ENCODE measurements around the gene ARHGAP22.

Gene ARHGAP22

DNA sequence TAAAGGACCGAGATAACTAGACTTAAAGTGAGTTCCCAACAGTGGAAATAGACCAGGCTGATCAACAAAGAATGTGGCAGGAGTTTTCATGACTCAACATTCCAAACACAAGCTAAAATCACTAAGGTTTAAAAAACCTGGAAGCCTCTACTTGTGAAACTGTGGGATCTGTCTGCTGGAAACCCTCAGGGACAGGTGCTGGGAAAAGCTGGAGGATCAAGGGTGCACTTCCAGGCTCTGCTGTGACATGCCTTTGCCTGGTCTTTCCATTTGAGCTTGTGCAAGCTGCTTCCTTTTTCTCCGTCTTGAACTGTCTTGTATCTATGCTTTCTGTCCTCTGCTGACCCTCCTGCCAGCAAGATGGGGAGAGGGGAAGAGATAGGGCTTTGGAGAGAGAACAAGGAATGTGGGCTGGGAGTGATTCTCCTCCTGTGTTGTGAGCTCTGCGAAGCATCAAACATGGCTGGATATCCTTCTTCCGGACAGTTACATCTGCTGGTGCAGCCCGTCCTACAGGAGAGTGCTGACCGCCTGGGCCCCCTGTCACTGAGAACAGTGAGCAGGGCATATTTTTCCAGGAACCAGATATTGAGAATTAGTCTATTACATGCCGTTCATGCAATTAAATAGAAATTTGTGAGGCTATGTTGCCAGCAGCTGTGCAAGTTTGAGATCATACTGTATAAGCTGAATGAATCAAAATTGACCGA, 25.5 kb downstream of the ARHGAP22 start:
- DNase-seq: no peak

DNA sequence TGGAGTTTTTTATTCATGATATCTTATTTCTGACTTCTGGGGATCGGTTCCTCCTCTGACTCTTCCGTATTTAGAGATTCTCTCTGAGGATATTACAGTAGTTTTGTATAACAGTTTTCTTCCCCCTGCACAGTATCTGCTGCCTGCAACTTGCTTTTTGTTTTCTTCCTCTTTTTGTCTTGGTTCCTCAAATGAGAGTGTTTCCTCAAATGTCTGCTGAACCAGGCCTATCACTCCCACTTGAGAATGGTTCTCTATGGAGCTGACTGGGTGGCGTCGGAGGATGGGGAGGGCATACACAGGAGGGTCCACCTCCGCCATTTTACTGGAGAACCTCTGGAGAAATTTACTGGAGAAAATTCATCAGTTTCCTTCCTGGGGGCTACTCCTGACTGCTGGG, 27.7 kb downstream of the ARHGAP22 start:
- DNase-seq: no peak

DNA sequence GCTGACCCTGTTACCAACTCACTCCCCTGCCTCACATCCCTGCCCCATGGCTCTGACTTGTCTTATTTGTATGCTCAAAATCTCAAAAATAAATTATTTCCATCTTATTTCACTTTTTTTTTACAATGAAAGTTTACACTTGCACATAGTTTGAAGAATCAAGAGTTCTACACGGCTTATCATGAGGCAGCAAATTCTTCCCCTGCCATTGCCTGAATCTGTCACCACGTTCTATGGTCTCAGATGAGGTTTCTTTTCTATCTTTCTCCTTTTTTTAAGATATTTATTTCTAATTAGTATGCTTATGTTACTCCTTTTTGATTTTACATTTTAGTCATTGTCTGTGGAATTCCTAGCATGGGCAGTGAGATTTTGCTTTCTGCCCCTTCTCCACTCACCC, 28.4 kb downstream of the ARHGAP22 start:
- no peak for DNase-seq

DNA sequence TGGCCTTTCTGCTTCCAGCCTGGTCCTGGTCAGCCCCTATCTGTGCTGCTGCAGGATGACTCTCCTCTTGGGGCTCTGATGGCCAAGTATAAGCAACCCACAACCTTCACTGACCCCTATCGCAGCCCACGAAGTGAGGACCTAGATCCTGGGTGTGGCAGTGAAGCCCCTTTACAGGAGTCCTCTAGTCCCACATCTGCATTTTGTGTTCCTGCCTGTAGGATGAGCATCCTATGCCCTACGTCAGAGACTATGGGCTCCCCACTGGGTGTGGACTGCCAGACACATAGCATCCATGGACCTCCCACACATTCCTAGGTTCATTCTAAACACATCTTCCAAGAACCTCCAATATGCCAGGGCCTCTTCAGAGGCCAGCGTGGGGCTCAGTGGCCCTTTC, 29.0 kb downstream of the ARHGAP22 start:
- no peak for DNase-seq

DNA sequence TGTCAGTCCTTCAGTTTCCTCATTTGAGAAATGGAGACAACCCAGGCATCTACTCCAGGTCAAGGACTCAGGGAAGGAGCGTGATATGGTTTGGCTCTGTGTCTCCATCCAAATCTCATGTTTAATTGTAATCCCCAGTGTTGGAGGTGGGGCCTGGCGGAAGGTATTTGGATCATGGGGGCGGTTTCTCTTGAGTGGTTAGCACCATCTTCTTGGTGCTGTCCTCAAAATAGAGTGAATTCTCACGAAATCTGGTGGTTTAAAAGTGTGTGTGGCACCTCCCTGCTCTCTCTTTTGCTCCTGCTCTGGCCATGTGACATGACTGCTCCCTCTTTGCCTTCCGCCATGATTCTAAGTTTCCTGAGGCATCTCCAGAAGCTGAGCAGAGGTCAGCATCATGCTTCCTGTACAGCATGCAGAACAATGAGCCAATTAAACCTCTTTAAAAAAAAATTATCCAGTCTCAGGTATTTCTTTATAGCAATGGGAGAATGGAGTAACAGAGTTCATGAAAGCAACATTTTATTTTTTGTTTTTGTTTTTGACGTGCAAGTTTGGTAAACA, 30.0 kb downstream of the ARHGAP22 start:
- no peak for DNase-seq

DNA sequence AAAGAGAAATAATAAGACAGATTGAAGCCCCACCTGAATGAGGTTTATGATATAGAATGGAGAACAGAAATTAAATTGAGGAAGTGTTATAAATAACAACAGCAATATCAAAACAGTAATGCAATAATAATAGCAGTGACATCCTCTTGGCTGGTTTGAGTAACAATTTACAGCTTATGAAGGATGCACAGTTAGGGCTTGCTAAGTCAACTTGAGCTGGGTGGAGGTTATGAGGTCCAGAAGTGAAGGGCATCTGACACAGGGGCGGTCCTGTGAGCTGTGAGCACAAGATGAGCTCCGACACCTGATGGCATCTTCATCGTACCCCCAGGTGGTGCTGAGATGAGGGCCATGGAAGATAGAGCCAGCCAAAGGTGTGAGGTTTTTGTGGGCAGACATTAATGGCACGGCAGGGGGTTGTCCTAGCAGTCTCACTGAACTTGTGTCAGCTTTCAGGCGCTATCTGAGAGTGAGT, 30.5 kb downstream of the ARHGAP22 start:
- DNase-seq: no peak

DNA sequence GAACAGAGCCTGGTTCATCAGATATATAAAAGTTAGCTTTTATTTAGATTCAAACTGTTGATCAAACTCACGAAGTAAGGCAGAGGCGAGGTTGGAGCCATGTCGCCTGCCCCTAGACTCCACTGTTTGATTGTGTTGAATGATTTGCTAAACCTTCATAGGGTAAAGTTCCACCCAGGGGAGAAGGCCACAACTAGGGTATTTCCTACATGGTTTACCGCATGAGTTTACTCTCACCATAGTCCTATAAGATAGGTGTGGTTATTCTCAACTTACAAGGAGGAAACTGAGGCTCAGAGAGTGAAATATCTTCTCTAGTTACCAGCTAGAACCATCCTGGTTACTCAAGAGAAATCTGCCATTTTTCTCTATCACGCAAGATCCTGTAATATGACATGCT, 31.8 kb downstream of the ARHGAP22 start:
- no peak for DNase-seq

DNA sequence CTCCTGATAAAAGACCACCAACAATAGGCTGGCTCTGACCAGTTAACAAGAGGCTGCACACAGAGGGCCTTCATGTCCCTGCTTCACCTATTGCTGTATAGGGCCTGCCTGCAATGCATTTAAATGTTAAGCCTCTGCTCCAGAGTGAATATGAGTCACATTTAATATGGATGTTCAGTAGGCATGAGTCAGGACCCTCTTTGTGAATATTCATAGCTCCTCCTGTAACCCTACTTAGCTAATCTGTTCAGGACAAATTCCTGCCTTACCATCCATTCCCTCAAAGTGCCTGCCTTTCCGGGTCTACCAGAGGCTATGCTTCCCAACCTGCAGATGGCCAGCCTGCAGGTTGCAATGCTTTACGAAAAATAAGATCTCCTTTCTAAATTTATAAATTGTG, 32.5 kb downstream of the ARHGAP22 start:
- no peak for DNase-seq

DNA sequence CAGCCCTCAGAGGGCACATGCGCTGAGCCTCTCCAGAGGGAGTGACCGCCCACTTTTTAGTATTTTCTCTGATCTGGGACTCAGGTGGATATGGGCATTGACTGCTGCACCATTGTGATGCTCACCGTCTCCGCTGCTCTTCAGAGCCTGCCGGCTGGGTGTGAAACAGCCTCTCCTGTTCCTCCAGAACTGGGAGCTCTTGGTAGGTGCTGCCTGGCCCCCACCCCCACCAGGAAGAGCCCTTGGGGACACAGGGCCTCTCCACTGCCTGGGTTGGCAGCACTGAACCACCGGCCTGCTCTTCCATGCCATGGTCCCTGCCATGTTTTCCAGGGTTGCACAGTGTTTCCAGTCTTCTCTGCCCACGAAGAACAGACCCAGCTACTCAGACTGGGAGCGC, 36.3 kb downstream of the ARHGAP22 start:
- DNase-seq: no peak

DNA sequence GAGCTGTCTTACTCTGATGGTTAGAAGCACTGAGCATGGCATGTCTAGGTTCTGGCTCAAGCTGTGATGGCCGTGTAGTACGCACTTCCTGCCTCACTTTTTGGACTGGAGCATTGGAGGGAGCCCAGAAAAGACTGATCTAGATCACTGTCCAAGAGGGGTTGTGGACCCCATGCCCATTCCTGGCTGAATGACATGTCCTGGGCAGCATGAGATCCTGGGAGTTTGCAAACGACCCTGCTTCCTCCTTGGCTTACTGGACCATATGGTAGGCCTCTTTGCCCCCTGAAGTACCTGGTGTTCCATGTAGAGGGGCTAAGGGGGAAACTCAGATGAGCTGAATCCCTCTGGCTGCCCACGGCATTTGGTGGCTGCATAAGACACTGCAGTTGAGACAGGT, 36.7 kb downstream of the ARHGAP22 start:
- DNase-seq: no peak

DNA sequence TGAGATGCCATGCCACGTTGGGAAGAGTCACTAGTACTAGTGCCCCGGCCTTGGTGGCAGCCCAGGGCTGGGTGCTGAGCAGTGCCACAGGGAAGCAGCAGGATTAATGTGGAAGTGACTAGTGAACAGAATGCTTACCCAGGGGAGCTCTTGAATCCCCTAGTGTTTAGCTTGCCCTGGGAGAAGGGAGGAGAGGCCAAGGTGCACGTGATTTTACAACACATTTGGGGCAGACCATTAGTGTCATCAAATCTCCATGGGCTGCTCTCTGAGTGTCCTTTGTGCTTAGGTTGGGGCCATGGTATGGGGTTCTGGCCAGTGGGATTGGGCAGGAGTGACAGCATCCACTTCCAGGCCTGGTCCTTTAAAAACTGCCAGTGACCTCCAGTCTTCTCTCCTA, 37.5 kb downstream of the ARHGAP22 start:
- no peak for DNase-seq

DNA sequence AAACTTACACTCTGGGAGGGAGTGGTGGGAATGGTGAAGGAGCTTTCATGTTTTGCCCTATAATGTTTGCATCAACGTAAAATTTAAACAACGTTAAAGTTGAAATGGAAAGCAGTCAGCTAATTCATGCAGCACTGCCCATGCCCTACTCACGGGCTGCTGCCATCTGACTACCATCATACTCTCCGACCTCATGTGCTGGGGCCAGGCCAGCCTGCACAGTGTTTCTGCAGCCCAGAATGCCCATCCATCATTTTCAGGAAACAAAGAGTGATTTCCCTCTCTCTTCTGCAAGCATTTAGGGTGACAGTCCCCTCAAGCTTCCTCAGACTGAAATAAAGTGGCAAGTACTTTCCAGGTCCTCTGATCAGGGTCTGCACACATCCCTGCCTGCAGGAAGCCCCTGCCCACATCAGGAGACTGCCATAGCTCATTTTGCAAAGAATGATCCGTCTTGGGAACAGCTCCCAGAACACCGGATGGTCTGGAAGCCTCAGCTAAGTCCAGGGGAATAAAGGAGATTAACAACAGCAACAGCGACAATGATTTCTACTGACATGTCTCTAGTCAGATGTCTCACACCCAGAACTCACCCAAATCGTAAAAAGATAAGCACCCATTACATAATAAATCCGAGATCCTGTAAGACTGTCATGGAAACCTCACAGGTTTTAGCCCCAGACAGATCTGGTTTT, 40.3 kb downstream of the ARHGAP22 start:
- no peak for DNase-seq

DNA sequence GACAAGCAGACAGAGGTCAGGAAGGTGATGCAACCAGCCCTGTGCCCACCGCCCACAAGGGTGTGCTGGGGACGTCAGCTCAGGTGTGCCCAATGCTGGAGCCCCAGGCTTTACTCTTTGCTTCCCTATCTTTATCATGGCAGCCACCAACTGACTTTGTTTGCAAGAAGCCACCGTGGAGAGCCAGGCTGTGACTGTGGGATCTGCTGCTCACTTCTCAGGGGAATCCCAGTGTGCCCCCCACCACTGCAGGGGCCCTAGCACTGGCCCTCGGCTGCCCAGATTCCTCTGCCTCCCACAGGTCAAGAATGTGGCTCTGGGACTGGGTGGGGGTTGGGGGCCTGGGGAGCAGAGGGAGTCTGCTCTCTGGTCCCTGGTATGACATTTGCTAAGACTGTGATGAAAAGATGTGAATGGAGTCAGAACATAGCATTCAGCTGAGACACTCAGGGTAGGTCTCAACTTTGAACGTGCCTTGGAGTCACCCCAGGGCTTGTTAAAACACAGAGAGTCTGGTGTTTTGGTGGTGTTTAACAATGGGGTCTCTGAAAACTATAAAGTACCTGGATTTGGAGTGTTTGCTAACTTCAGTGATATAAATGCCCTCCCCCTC, 47.3 kb downstream of the ARHGAP22 start:
- DNase-seq: no peak

DNA sequence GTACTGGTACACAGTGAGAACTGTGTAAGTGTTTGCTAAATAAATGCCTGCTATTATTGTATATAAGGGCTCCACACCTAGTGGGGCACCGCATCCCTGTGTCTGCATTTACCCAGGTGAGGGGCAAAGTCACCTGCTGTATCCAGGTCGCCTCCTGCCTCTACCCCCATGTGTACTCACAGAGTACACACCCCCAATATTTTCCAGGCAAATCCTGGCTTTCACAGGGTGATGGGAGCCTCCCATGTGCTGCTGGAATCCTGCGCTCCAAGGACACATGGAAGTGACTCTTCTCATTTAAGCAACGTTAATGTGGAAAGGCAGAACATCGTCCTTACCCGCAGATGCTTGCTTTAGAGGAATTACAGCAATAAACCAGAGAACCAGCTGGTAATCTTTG, 48.2 kb downstream of the ARHGAP22 start:
- no peak for DNase-seq

DNA sequence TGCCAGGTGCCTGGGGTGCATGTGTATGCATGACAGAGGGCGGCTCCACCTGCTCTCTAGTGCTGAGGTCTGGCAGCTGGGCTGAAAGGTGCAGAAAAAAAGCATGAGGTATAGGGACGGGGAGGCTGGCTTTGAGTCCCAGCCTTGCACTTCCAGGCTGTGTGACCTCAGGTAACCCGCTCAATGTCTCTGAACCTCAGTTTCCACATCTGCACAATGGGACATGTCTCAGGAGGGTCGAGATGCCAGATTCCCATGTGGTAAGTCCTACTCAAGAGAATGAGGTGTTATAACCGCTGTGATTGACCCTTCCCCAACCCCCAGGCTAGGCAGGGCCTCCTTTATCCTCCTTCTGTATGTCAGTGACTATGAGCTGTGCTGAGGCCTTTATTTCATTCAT, 48.8 kb downstream of the ARHGAP22 start:
- DNase-seq: no peak

DNA sequence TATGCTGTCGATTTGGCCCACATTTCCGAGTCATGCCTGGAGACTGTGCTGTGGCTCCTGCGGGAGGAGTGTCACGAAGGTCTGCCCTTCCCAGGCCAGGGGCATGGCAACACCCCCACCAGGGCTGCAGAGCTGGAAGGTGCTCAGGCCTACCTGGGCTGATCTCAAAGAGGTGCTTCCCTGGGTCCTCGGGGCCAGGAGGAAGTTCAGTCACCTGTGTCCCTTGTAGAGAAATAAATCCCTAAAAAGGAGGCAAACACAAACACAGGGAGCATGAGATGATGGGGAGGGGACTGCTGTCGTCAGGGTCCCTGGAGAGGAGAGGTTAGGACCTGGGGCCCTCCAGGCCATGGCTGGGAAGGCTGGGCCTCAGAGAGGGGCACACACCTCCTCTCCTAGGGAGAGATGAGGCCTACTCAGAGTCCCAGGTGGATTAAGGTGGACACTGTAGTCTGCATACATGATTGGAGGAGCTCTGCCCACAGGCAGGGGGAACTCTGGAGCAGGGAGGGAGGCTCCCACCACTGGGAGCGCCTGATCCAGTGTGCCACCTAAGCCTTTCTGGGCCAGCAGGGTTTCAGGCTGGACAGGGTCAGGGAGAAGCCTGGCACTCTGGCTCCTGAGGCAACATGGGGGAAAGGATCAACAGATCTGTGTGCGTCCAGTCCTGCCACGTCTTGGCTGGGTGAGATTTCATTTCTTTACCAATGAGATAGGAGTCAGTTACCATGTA, 49.4 kb downstream of the ARHGAP22 start:
- no peak for DNase-seq

DNA sequence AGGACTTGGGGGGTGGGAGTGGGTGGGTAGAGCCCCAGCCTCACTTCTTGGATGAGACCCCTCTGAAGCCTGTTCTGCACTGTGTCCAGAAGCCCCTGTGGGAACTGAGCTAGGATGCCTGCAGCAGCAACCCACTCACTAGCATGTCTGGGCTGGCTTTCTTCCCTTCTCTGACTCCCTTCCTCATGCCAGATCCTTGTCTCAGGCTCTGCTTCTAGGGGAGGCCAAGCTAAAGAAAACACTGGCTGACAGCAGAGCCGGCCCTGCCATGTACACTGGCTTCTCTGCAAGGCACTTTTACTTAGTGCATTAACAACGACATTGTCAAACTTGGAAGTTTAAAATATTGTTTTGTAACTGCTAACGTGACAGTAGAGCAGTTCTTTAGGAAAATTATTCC, 50.2 kb downstream of the ARHGAP22 start:
- DNase-seq: no peak

DNA sequence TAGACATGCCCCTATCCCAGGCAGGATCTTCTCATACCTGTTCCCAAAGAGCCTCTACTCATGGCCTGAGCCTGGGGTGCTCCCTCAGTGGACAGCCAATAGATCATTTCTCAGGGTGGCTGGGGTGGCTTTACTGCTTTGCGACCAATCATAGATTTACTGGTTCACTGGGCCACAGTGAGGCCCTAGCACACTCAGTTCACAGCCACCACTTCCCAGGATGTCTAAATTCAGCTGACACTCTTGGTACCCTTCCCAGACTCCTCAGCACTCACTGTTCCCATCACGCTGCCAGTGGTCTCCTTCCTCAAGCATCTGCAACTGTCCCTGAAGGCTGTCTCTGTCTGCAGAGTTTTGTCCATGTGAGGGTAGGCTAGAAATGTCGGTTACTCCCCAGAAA, 50.6 kb downstream of the ARHGAP22 start:
- no peak for DNase-seq

DNA sequence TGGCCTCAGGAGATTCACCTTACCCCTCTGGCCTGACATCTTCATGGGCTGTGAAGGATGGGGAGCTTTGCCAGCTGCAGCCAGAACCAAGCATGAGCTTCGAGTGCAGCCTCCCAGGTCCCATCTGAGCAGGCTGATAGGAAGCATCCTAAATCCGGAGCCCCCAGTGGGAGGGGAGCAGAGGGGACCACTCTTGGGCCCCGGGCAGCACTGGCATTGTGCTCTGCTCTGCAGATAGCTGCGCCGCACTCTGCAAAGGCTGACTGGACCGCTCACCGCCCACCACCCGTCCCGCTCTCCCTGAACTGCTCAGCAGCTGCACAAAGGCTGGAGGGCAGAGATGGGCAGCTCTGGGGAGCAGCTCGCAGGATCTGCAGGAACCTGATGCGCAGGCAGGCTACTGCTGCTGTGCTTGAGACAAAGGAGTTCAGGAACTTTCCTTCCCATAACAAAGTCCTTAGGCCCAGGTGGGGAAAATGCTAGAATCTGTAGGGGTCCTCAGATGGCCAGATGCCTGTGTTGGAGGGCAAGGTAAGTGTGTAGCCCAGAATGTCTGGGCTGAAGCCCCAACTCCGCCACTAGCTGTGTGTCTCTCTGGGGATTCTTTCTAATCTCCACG, 51.8 kb downstream of the ARHGAP22 start:
- no peak for DNase-seq

DNA sequence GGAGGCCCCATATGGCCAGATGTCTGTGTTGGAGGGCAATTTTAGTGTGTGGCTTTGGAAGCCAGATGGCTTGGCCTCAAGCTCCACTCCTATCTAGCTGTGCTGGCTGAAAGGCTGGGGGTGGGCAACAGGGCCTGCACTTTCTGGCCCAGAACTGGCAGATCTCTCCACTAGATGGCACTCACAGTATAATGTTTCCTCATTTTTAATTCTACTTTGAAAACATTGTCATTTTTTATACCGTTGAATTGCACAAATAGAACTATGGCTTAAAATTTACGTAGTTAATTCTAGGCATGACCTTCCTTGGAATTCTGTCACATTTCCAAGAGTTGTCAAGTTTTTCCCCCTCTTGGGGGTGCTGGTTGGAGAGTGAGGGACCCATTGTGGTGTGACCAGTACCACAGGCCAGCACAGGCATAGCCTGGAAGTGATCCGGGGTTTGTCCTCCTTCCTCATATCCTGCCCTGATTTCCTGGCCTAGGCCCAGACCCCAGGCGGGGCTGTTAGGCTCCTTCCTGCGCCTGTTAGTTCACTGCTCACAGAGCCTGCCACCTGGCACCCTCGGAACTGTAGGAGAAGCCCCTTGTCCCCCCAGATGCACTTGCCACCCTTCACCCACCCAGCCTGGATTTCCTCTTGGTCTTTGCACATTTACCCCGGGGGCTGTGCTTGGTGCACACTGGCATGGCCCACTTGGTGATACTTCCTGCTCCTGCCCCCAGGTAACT, 52.8 kb downstream of the ARHGAP22 start:
- no peak for DNase-seq

DNA sequence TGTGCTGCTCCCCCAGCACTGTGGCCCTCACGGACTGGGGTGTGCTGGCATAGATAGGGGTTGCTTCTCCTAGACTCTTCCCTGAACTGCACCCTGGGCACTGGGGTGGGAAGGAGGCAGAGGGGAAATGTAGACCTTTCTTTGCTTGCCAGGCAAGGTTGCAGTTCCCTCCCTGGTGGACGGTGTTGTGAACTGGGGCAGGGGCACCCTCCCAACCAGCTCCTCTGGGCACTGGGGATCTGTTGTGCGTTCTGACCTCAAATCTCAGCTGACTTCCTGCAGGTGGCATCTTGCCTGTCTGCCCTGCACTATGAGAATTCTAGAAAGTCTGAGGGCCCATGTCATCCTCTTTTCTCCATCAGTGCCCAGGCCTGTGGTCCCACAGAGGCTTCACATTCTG, 53.9 kb downstream of the ARHGAP22 start:
- no peak for DNase-seq

DNA sequence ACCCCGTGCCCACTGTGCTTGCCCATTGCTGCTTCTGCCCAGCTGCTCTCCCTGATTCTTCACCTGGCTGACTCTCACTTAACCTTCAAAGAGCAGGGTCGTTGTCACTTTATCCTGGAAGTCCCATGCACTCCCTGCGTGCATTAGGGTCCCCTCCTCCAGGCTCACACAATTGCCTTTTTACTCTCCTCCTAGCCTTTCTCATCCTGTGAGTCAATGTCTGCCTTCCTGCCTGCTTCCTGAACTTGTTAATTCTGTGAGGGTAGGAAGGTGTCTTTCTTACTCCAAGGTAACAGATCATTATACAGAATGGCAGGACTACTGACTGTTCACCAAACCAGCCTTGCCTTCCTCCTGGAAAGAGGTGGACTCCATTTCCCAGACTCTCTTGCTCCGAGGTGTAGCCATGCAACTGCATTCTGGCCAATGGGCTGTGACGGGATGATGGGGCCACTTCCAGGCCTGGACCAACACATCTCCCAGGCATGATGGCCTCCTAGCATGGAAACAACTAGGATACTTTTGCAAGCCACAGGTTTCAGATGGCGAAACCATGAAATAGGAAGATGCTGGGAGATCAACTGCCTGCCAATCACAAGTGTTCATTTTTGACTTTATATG, 54.7 kb downstream of the ARHGAP22 start:
- DNase-seq: no peak

Measured in SHP77 treated with DMSO at 0.1 percent for 48 hours (cell line).